Naive thymus-derived CD4-positive, alpha-beta T cell (primary cell): ENCODE data around the gene SLC1A6. TPM values are rescaled to one million over a fixed set of nuclear protein-coding genes. Genes with fewer than 3 reads are reported as not detected.

Experiments
- ATAC-seq: fragments of 150-1000 bp; cut with Tn5 transposase; 2 replicates; pipeline ENCODE4 v1.10.0; 2021; ENCODE audit warnings: mild to moderate bottlenecking, moderate library complexity
- CTCF ChIA-PET: fragments of 350-600 bp; sonication (Branson Sonifier 250); formaldehyde crosslinking; loops from one replicate; lab custom pipeline; 2021; ENCODE audit warnings: antibody characterized with exemption; lab: Charles Lee
- POLR2A ChIA-PET: fragments of 350-600 bp; sonication (Branson Sonifier 250); formaldehyde crosslinking; loops from one replicate; lab custom pipeline; 2021; ENCODE audit warnings: antibody characterized with exemption, inconsistent platforms; lab: Charles Lee
- DNase-seq, 9 donors: peaks; one replicate each; pipeline versions ENCODE4 v3.0.0 to v3.0.0-alpha.2; 2020 to 2022; ENCODE audit warnings: mixed read lengths in 1 of 9
- H3K27ac ChIP-seq: one replicate; pipeline ENCODE4 v1.7.0; 2013; ENCODE audit warnings: mild to moderate bottlenecking, low read depth, low read length, moderate library complexity
- H3K27me3 ChIP-seq, 2 donors: one replicate each; pipeline ENCODE4 v1.7.0; 2013; ENCODE audit warnings: low read length in 2 of 2, mild to moderate bottlenecking in 2 of 2, moderate library complexity in 2 of 2; ENCODE audit not compliant: control insufficient read depth in 2 of 2, insufficient read depth in 2 of 2
- H3K36me3 ChIP-seq, 3 experiments: 1 replicate in 2 of 3; 2 replicates in 1 of 3; pipeline ENCODE4 v1.7.0; 2013; ENCODE audit warnings: low read length in 3 of 3, mild to moderate bottlenecking in 3 of 3, moderate library complexity in 1 of 3; ENCODE audit not compliant: insufficient read depth in 3 of 3, control insufficient read depth in 2 of 3
- H3K4me1 ChIP-seq, 2 donors: one replicate each; pipeline ENCODE4 v1.7.0; 2013; ENCODE audit warnings: low read length in 2 of 2, mild to moderate bottlenecking in 2 of 2, moderate library complexity in 1 of 2; ENCODE audit not compliant: control insufficient read depth in 2 of 2, insufficient read depth in 2 of 2
- H3K4me3 ChIP-seq: 2 replicates; pipeline ENCODE4 v1.7.0; 2013; ENCODE audit warnings: mild to moderate bottlenecking, low read length
- H3K9me3 ChIP-seq, 3 experiments: 1 replicate in 2 of 3; 2 replicates in 1 of 3; pipeline ENCODE4 v1.7.0; 2013; ENCODE audit warnings: low read length in 3 of 3; ENCODE audit not compliant: control insufficient read depth in 2 of 3
- H3K27ac Mint-ChIP-seq, 9 donors: one replicate each; pipeline ENCODE4 v1.8.0; 2020 to 2022; ENCODE audit warnings: mixed read lengths in 9 of 9, mild to moderate bottlenecking in 8 of 9, moderate library complexity in 5 of 9, inconsistent platforms in 2 of 9
- H3K27me3 Mint-ChIP-seq, 5 donors: one replicate each; pipeline ENCODE4 v1.8.0; 2021 to 2022; ENCODE audit warnings: mixed read lengths in 5 of 5, mild to moderate bottlenecking in 1 of 5
- H3K36me3 Mint-ChIP-seq, 5 donors: one replicate each; pipeline ENCODE4 v1.8.0; 2020 to 2022; ENCODE audit warnings: mixed read lengths in 5 of 5, mild to moderate bottlenecking in 3 of 5, inconsistent platforms in 1 of 5
- H3K4me1 Mint-ChIP-seq, 7 donors: one replicate each; pipeline ENCODE4 v1.8.0; 2020 to 2022; ENCODE audit warnings: mixed read lengths in 7 of 7, mild to moderate bottlenecking in 3 of 7, inconsistent platforms in 1 of 7
- H3K4me3 Mint-ChIP-seq, 10 donors: one replicate each; pipeline ENCODE4 v1.8.0; 2020 to 2022; ENCODE audit warnings: mild to moderate bottlenecking in 10 of 10, mixed read lengths in 10 of 10, moderate library complexity in 6 of 10, inconsistent platforms in 2 of 10
- H3K9me3 Mint-ChIP-seq, 11 donors: one replicate each; pipeline ENCODE4 v1.8.0; 2020 to 2022; ENCODE audit warnings: mixed read lengths in 11 of 11, mild to moderate bottlenecking in 4 of 11, inconsistent platforms in 1 of 11, moderate library complexity in 1 of 11
- intact Hi-C, 2 donors: fragments of 100-400 bp; cut with micrococcal nuclease; formaldehyde crosslinking; loops; one replicate each; pipeline ENCODE4 v1.15.1; 2023
- polyA plus RNA-seq, 2 donors: library from polyadenylated mRNA; unstranded; fragments of 300-500 nt; fragmentation: Illumina TruSeq; gene quantifications; one replicate each; pipeline ENCODE4 v1.2.3, GENCODE V29; 2021
- total RNA-seq, 6 experiments: library from RNA in 5 of 6; stranded (reverse) in 5 of 6; gene quantifications; 1 replicate in 5 of 6; 2 replicates in 1 of 6; pipeline ENCODE4 v1.2.3 and lab custom pipeline; 2021 to 2026

SLC1A6 gene
- total and polyA plus RNA-seq, 7 experiments from 2014 or later, result not detected

GRCh38 chr19:14916848-14917247, 62.8 kb downstream of the SLC1A6 start:
- Mint-ChIP-seq H3K4me3 (no peak overlapping the region), H3K27ac (no peak overlapping the region), H3K9me3 (peaks cover 0 to 21% (median 8%) of the 10 kb centered on the region in 11 donors), H3K4me1 (no peaks in the 10 kb centered on the region), H3K27me3 (peaks cover 0 to 60% (median 52%) of the 10 kb centered on the region in 5 donors), H3K36me3 (peaks cover 0 to 7% (median 0%) of the 10 kb centered on the region in 5 donors)
- Histone ChIP-seq H3K4me1 (no peaks in the 10 kb centered on the region), H3K36me3 (no peaks in the 10 kb centered on the region), H3K4me3 (no peak overlapping the region), H3K27me3 (no peaks in the 10 kb centered on the region), H3K27ac (no peak overlapping the region), H3K9me3 (no peaks in the 10 kb centered on the region)
- ChIA-PET POLR2A (no interaction called here), CTCF (no interaction called here)
- ATAC-seq (no peak), DNase-seq (no peak)
- intact Hi-C loops, result no loop called here

- no peaks in the 10 kb centered on the region for H3K27me3 ChIP-seq
- Mint-ChIP-seq H3K27me3 (peaks cover 0 to 63% (median 57%) of the 10 kb centered on the region in 5 donors), H3K36me3 (peaks cover 0 to 7% (median 0%) of the 10 kb centered on the region in 5 donors), H3K9me3 (peaks cover 0 to 21% (median 8%) of the 10 kb centered on the region in 11 donors), H3K4me3 (no peak overlapping the region), H3K27ac (no peak overlapping the region), H3K4me1 (no peaks in the 10 kb centered on the region)
- CTCF ChIA-PET, result no interaction called here
- ATAC-seq (no peak), DNase-seq (no peak)
- no peaks in the 10 kb centered on the region for H3K36me3 ChIP-seq
- H3K9me3 ChIP-seq, result no peaks in the 10 kb centered on the region
- H3K4me3 ChIP-seq, result no peak overlapping the region
- H3K27ac ChIP-seq, result no peak overlapping the region
- intact Hi-C loops, result no loop called here
- H3K4me1 ChIP-seq, result no peaks in the 10 kb centered on the region
- POLR2A ChIA-PET, result no interaction called here
These were observed 64.5 kb downstream of the SLC1A6 start for GRCh38 chr19:14915116-14915515.

- Mint-ChIP-seq H3K27me3 (peaks cover 6 to 54% (median 27%) of the 10 kb centered on the region in 5 donors), H3K4me1 (no peaks in the 10 kb centered on the region), H3K9me3 (no peaks in the 10 kb centered on the region), H3K27ac (no peak overlapping the region), H3K4me3 (no peak overlapping the region), H3K36me3 (no peaks in the 10 kb centered on the region)
- ChIA-PET CTCF (no interaction called here), POLR2A (no interaction called here)
- Histone ChIP-seq H3K4me3 (no peak overlapping the region), H3K27ac (no peak overlapping the region), H3K27me3 (no peaks in the 10 kb centered on the region), H3K36me3 (no peaks in the 10 kb centered on the region), H3K4me1 (no peaks in the 10 kb centered on the region), H3K9me3 (no peaks in the 10 kb centered on the region)
- intact Hi-C loops, result no loop called here
- DNase-seq, result no peak
- ATAC-seq, result no peak
These were observed 73.0 kb downstream of the SLC1A6 start for GRCh38 chr19:14906711-14907110.

GRCh38 chr19:14901675-14902260, 77.9 kb downstream of the SLC1A6 start:
- Histone ChIP-seq H3K4me1 (no peaks in the 10 kb centered on the region), H3K4me3 (no peak overlapping the region), H3K9me3 (no peaks in the 10 kb centered on the region), H3K27ac (no peak overlapping the region), H3K27me3 (no peaks in the 10 kb centered on the region), H3K36me3 (no peaks in the 10 kb centered on the region)
- no peak overlapping the region for H3K4me3 Mint-ChIP-seq
- no peaks in the 10 kb centered on the region for H3K4me1 Mint-ChIP-seq
- H3K27ac Mint-ChIP-seq, result no peak overlapping the region
- intact Hi-C loops, result no loop called here
- no peak for DNase-seq
- H3K36me3 Mint-ChIP-seq, result no peaks in the 10 kb centered on the region
- CTCF ChIA-PET, result no interaction called here
- no peak for ATAC-seq
- peaks cover 6 to 68% (median 55%) of the 10 kb centered on the region in 5 donors for H3K27me3 Mint-ChIP-seq
- H3K9me3 Mint-ChIP-seq, result no peaks in the 10 kb centered on the region
- POLR2A ChIA-PET, result no interaction called here

Other genes with a start within 250 kb of the SLC1A6 start
- gene ADGRE2, start 201.3 kb downstream of the SLC1A6 start, total RNA-seq, result 10 to 100 TPM in 2 of 5 experiments, 1 to 10 TPM in 1, under 1 TPM in 2; 0.13 to 66.6 (median 1.5) TPM
- gene ADGRE2, start 201.3 kb downstream of the SLC1A6 start, polyA plus RNA-seq, result under 1 TPM; 0.07 to 0.08 TPM
- gene OR7A5, start 144.7 kb downstream of the SLC1A6 start, total RNA-seq, result not detected
- not detected for gene OR7A5, start 144.7 kb downstream of the SLC1A6 start, polyA plus RNA-seq
- gene OR7C1, start 144.7 kb downstream of the SLC1A6 start, total RNA-seq, result not detected
- gene OR7C1, start 144.7 kb downstream of the SLC1A6 start, polyA plus RNA-seq, result not detected
- not detected for gene OR7A10, start 130.9 kb downstream of the SLC1A6 start, total RNA-seq
- gene OR7A10, start 130.9 kb downstream of the SLC1A6 start, polyA plus RNA-seq, result not detected
- gene OR7A17, start 93.7 kb downstream of the SLC1A6 start, total RNA-seq, result not detected
- not detected for gene OR7A17, start 93.7 kb downstream of the SLC1A6 start, polyA plus RNA-seq
- not detected for gene OR7C2, start 38.4 kb downstream of the SLC1A6 start, total RNA-seq
- gene OR7C2, start 38.4 kb downstream of the SLC1A6 start, polyA plus RNA-seq, result not detected
- not detected for gene CASP14, start 69.6 kb upstream of the SLC1A6 start, total RNA-seq
- not detected for gene CASP14, start 69.6 kb upstream of the SLC1A6 start, polyA plus RNA-seq
- not detected for gene OR1I1, start 102.3 kb upstream of the SLC1A6 start, total RNA-seq
- not detected for gene OR1I1, start 102.3 kb upstream of the SLC1A6 start, polyA plus RNA-seq
- gene SYDE1, start 127.5 kb upstream of the SLC1A6 start, total RNA-seq, result 1 to 10 TPM in 2 of 5 experiments, under 1 TPM in 2, not detected in 1; 0.41 to 2.1 (median 1.2) TPM
- under 1 TPM; 0.12 to 0.15 TPM for gene SYDE1, start 127.5 kb upstream of the SLC1A6 start, polyA plus RNA-seq
- under 1 TPM in 4 of 5 experiments, not detected in 1; 0.19 to 0.80 (median 0.30) TPM for gene NOTCH3, start 221.1 kb upstream of the SLC1A6 start, total RNA-seq
- gene NOTCH3, start 221.1 kb upstream of the SLC1A6 start, polyA plus RNA-seq, result not detected